Measurements from ENCODE around the gene MMP1. TPM values are rescaled to one million over a fixed set of nuclear protein-coding genes. Genes with fewer than 3 reads are reported as not detected.
"Not testable (repeated sequence)": the region's sequence is repeated elsewhere in the genome, so short reads cannot be mapped to it uniquely, and the experiment has no call there.

The MMP1 gene
- total RNA-seq, 1 experiment from 2014 or later, result not detected

GRCh38 chr11:102749101-102749722, 48.7 kb downstream of the MMP1 start:
- ATAC-seq, result no peak
- no peak overlapping the region for H3K4me2 ChIP-seq (ENCODE audit: low read length)
- no peaks in the 10 kb centered on the region for H3K79me2 ChIP-seq (ENCODE audit: insufficient read depth, low read length)
- ChIA-PET CTCF (interaction anchor here (1.4 kb wide), 1 partner anchor 45 kb away, joined by 3 read pairs; no protein-coding TSS in a partner anchor), RAD21 (ENCODE audit: low non-redundant PET in 1 of 2, low total read pairs in 2 of 2, uncharacterized antibody in 2 of 2, unreplicated experiment in 2 of 2) (no interaction called here), POLR2A (no interaction called here)
- no peak overlapping the region for H3K4me3 ChIP-seq (replicated peaks in 1 of 2; ENCODE audit: low read depth in 1 of 2, low read length in 2 of 2)
- H3K36me3 ChIP-seq (ENCODE audit: control insufficient read depth in 1 of 2, insufficient read depth in 2 of 2, low read length in 2 of 2), result no peaks in the 10 kb centered on the region
- no peaks in the 10 kb centered on the region for H3K4me1 ChIP-seq (ENCODE audit: control insufficient read depth in 1 of 2, insufficient read depth in 2 of 2, low read length in 2 of 2)
- no TSS peak for BruUV-seq (replicated peaks)
- DNase-seq (ENCODE audit: low read depth, low spot score), result no peak
- H3K9me2 ChIP-seq (ENCODE audit: insufficient read depth), result no peaks in the 10 kb centered on the region
- H3K9me3 ChIP-seq (ENCODE audit: control insufficient read depth in 1 of 2, insufficient read depth in 1 of 2, low read depth in 1 of 2, low read length in 2 of 2), result no peaks in the 10 kb centered on the region
- intact Hi-C loops (cut with micrococcal nuclease), result no loop called here
- no peak overlapping the region for H3K9ac ChIP-seq (ENCODE audit: low read length)
- H4K20me1 ChIP-seq (ENCODE audit: insufficient read depth), result no peaks in the 10 kb centered on the region
- no peak overlapping the region for H2AFZ ChIP-seq (ENCODE audit: low read depth, low read length, poor library complexity, severe bottlenecking)
- no peaks in the 10 kb centered on the region for H3K27me3 ChIP-seq (ENCODE audit: insufficient read depth, low read length)
- TF ChIP-seq RAD21 (IDR thresholded peaks at IDR 0.05; ENCODE audit: low read depth), result 0 out of 2 replicates have a peak, but pooled peaks have one; percentile 14
- no peak for TF ChIP-seq REST (IDR thresholded peaks at IDR 0.05; ENCODE audit: low read depth)
- H3K27ac ChIP-seq (ENCODE audit: low read depth, low read length), result no peak overlapping the region

GRCh38 chr11:102746746-102747578, 51.0 kb downstream of the MMP1 start:
- intact Hi-C loops (cut with micrococcal nuclease), result loop anchor here (1.0 kb wide), 1 partner anchor 39 kb away; no protein-coding TSS in a partner anchor
- H3K9me3 ChIP-seq (ENCODE audit: control insufficient read depth in 1 of 2, insufficient read depth in 1 of 2, low read depth in 1 of 2, low read length in 2 of 2); H3K9me2 ChIP-seq (ENCODE audit: insufficient read depth); BruUV-seq (replicated peaks); H4K20me1 ChIP-seq (ENCODE audit: insufficient read depth); H3K4me1 ChIP-seq (ENCODE audit: control insufficient read depth in 1 of 2, insufficient read depth in 2 of 2, low read length in 2 of 2); RAD21 ChIA-PET (ENCODE audit: low non-redundant PET in 1 of 2, low total read pairs in 2 of 2, uncharacterized antibody in 2 of 2, unreplicated experiment in 2 of 2); H3K36me3 ChIP-seq (ENCODE audit: control insufficient read depth in 1 of 2, insufficient read depth in 2 of 2, low read length in 2 of 2); H3K27ac ChIP-seq (ENCODE audit: low read depth, low read length); H3K9ac ChIP-seq (ENCODE audit: low read length); H2AFZ ChIP-seq (ENCODE audit: low read depth, low read length, poor library complexity, severe bottlenecking); ATAC-seq; H3K4me3 ChIP-seq (replicated peaks in 1 of 2; ENCODE audit: low read depth in 1 of 2, low read length in 2 of 2); DNase-seq (ENCODE audit: low read depth, low spot score); H3K79me2 ChIP-seq (ENCODE audit: insufficient read depth, low read length); POLR2A ChIA-PET; CTCF ChIA-PET; H3K4me2 ChIP-seq (ENCODE audit: low read length); H3K27me3 ChIP-seq (ENCODE audit: insufficient read depth, low read length): not testable (repeated sequence)

Other genes with a start within 250 kb of the MMP1 start
- gene MMP20, start 172.8 kb downstream of the MMP1 start, total RNA-seq (2021; ENCODE audit: unreplicated experiment), result 0.30 TPM
- not detected for gene MMP27, start 92.4 kb downstream of the MMP1 start, total RNA-seq (2021; ENCODE audit: unreplicated experiment)
- gene MMP8, start 73.2 kb downstream of the MMP1 start, total RNA-seq (2021; ENCODE audit: unreplicated experiment), result not detected
- gene MMP10, start 17.5 kb downstream of the MMP1 start, total RNA-seq (2021; ENCODE audit: unreplicated experiment), result not detected
- gene MMP3, start 45.4 kb upstream of the MMP1 start, total RNA-seq (2021; ENCODE audit: unreplicated experiment), result not detected
- gene MMP12, start 76.8 kb upstream of the MMP1 start, total RNA-seq (2021; ENCODE audit: unreplicated experiment), result not detected
- gene MMP13, start 157.6 kb upstream of the MMP1 start, total RNA-seq (2021; ENCODE audit: unreplicated experiment), result not detected